Stimulated activated naive B cell treated with anti-CD40 and anti-IgM and Interleukin-4, amounts not matched to agents 10 μg/mL and 1 μg/mL and 100 μg/mL, for 72 hours (primary cell): ENCODE data around the gene ITGB1BP1.
A peak's percentile ranks its signal among the peaks of the same experiment; 100 is the strongest.

Source experiments
- ATAC-seq, 2 donors: fragments of 150-1000 bp; cut with Tn5 transposase; replicated peaks; 2 replicates each; pipeline ENCODE4 v1.10.0; 2021; ENCODE audit warnings: moderate library complexity in 1 of 2
- DNase-seq: peaks from one replicate; pipeline ENCODE4 v3.0.0; 2021
- H3K27ac Mint-ChIP-seq: one replicate; pipeline ENCODE4 v1.8.0; 2022; ENCODE audit warnings: mild to moderate bottlenecking, mixed read lengths
- H3K27me3 Mint-ChIP-seq, 2 donors: one replicate each; pipeline ENCODE4 v1.8.0; 2022; ENCODE audit warnings: mixed read lengths in 2 of 2
- H3K36me3 Mint-ChIP-seq, 2 donors: one replicate each; pipeline ENCODE4 v1.8.0; 2022; ENCODE audit warnings: mixed read lengths in 2 of 2, mild to moderate bottlenecking in 1 of 2
- H3K4me1 Mint-ChIP-seq, 2 donors: one replicate each; pipeline ENCODE4 v1.8.0; 2022; ENCODE audit warnings: mixed read lengths in 2 of 2, mild to moderate bottlenecking in 1 of 2
- H3K4me3 Mint-ChIP-seq, 2 donors: one replicate each; pipeline ENCODE4 v1.8.0; 2022; ENCODE audit warnings: mild to moderate bottlenecking in 2 of 2, mixed read lengths in 2 of 2, moderate library complexity in 1 of 2
- H3K9me3 Mint-ChIP-seq, 2 donors: one replicate each; pipeline ENCODE4 v1.8.0; 2022; ENCODE audit warnings: mixed read lengths in 2 of 2, mild to moderate bottlenecking in 1 of 2

The ITGB1BP1 gene

GRCh38 chr2:9423100-9423921 is at the start of gene ITGB1BP1, which contains the start of gene CPSF3:
ITGB1BP1 (minus strand) TSS chr2:9423528; CDS start chr2:9418697, 4,831 bp downstream.
CPSF3 (plus strand) TSS chr2:9423654; CDS start chr2:9423774, 120 bp downstream.
- DNase-seq (peak; percentile 97), ATAC-seq (peak; percentile 89 to 92)
- H3K4me1 Mint-ChIP-seq, result peaks cover 18 to 28% of the 10 kb centered on the region in 2 donors
- peaks cover 17 to 28% of the 10 kb centered on the region in 2 donors for H3K36me3 Mint-ChIP-seq
- no peaks in the 10 kb centered on the region for H3K27me3 Mint-ChIP-seq
- H3K27ac Mint-ChIP-seq, result peak within 1 kb of the TSS; percentile 99
- no peaks in the 10 kb centered on the region for H3K9me3 Mint-ChIP-seq
- no peak within 1 kb of the TSS for H3K4me3 Mint-ChIP-seq

- Mint-ChIP-seq H3K9me3 (no peaks in the 10 kb centered on the region), H3K27ac (peak overlapping the region; percentile 47), H3K4me1 (peaks cover 19 to 31% of the 10 kb centered on the region in 2 donors), H3K36me3 (peaks cover 30 to 44% of the 10 kb centered on the region in 2 donors), H3K4me3 (no peak overlapping the region), H3K27me3 (no peaks in the 10 kb centered on the region)
- no peak for DNase-seq
- ATAC-seq, result no peak
Measured at GRCh38 chr2:9472511-9472910, 49.2 kb upstream of the ITGB1BP1 start.

GRCh38 chr2:9471206-9471605 is 47.9 kb upstream of the ITGB1BP1 start:
- no peak for ATAC-seq

GRCh38 chr2:9467687-9468086 is 44.4 kb upstream of the ITGB1BP1 start:
- H3K27ac Mint-ChIP-seq, result no peak overlapping the region
- no peak for DNase-seq
- H3K36me3 Mint-ChIP-seq, result peaks cover 34 to 54% of the 10 kb centered on the region in 2 donors

More at GRCh38 chr2:9471206-9471605, 47.9 kb upstream of the ITGB1BP1 start:
- Mint-ChIP-seq H3K36me3 (peaks cover 27 to 43% of the 10 kb centered on the region in 2 donors), H3K27ac (no peak overlapping the region), H3K4me3 (no peak overlapping the region), H3K9me3 (no peaks in the 10 kb centered on the region), H3K4me1 (peaks cover 12 to 19% of the 10 kb centered on the region in 2 donors), H3K27me3 (no peaks in the 10 kb centered on the region)
- DNase-seq, result no peak

GRCh38 chr2:9466147-9466683 is 42.9 kb upstream of the ITGB1BP1 start:
- Mint-ChIP-seq H3K27me3 (no peaks in the 10 kb centered on the region), H3K27ac (no peak overlapping the region), H3K4me3 (no peak overlapping the region), H3K9me3 (no peaks in the 10 kb centered on the region), H3K4me1 (peaks cover 0 to 5% of the 10 kb centered on the region in 2 donors), H3K36me3 (peaks cover 29 to 46% of the 10 kb centered on the region in 2 donors)
- ATAC-seq, result no peak
- no peak for DNase-seq

More at GRCh38 chr2:9467687-9468086, 44.4 kb upstream of the ITGB1BP1 start:
- H3K9me3 Mint-ChIP-seq, result no peaks in the 10 kb centered on the region
- no peaks in the 10 kb centered on the region for H3K27me3 Mint-ChIP-seq
- no peak overlapping the region for H3K4me3 Mint-ChIP-seq
- peaks cover 4 to 10% of the 10 kb centered on the region in 2 donors for H3K4me1 Mint-ChIP-seq
- no peak for ATAC-seq

GRCh38 chr2:9465170-9465569 is 41.8 kb upstream of the ITGB1BP1 start:
- no peak overlapping the region for H3K4me3 Mint-ChIP-seq

GRCh38 chr2:9463698-9464034 is 40.3 kb upstream of the ITGB1BP1 start:
- Mint-ChIP-seq H3K36me3 (peaks cover 33 to 53% of the 10 kb centered on the region in 2 donors), H3K4me3 (no peak overlapping the region), H3K27ac (no peak overlapping the region), H3K27me3 (no peaks in the 10 kb centered on the region), H3K4me1 (peaks cover 0 to 5% of the 10 kb centered on the region in 2 donors), H3K9me3 (no peaks in the 10 kb centered on the region)
- DNase-seq (no peak), ATAC-seq (no peak)

More at GRCh38 chr2:9465170-9465569, 41.8 kb upstream of the ITGB1BP1 start:
- no peaks in the 10 kb centered on the region for H3K9me3 Mint-ChIP-seq
- ATAC-seq (no peak), DNase-seq (no peak)
- no peaks in the 10 kb centered on the region for H3K27me3 Mint-ChIP-seq
- peak overlapping the region; percentile 59 for H3K27ac Mint-ChIP-seq
- peaks cover 0 to 5% of the 10 kb centered on the region in 2 donors for H3K4me1 Mint-ChIP-seq
- peaks cover 31 to 48% of the 10 kb centered on the region in 2 donors for H3K36me3 Mint-ChIP-seq

GRCh38 chr2:9462886-9463697 is 39.8 kb upstream of the ITGB1BP1 start:
- H3K4me1 Mint-ChIP-seq, result peaks cover 0 to 5% of the 10 kb centered on the region in 2 donors
- no peaks in the 10 kb centered on the region for H3K9me3 Mint-ChIP-seq
- no peaks in the 10 kb centered on the region for H3K27me3 Mint-ChIP-seq
- H3K4me3 Mint-ChIP-seq, result no peak overlapping the region
- DNase-seq (no peak), ATAC-seq (no peak)
- H3K36me3 Mint-ChIP-seq, result peaks cover 33 to 50% of the 10 kb centered on the region in 2 donors
- H3K27ac Mint-ChIP-seq, result no peak overlapping the region

GRCh38 chr2:9462313-9462712 is 39.0 kb upstream of the ITGB1BP1 start:
- DNase-seq, result no peak
- H3K36me3 Mint-ChIP-seq, result peaks cover 33 to 50% of the 10 kb centered on the region in 2 donors

GRCh38 chr2:9461079-9461478 is 37.8 kb upstream of the ITGB1BP1 start:
- Mint-ChIP-seq H3K27me3 (no peaks in the 10 kb centered on the region), H3K4me3 (no peak overlapping the region), H3K4me1 (peaks cover 0 to 5% of the 10 kb centered on the region in 2 donors), H3K36me3 (peaks cover 34 to 48% of the 10 kb centered on the region in 2 donors), H3K27ac (no peak overlapping the region), H3K9me3 (no peaks in the 10 kb centered on the region)
- DNase-seq (no peak), ATAC-seq (no peak)

More at GRCh38 chr2:9462313-9462712, 39.0 kb upstream of the ITGB1BP1 start:
- ATAC-seq, result no peak
- peaks cover 0 to 5% of the 10 kb centered on the region in 2 donors for H3K4me1 Mint-ChIP-seq
- H3K27me3 Mint-ChIP-seq, result no peaks in the 10 kb centered on the region
- no peak overlapping the region for H3K27ac Mint-ChIP-seq
- no peaks in the 10 kb centered on the region for H3K9me3 Mint-ChIP-seq
- H3K4me3 Mint-ChIP-seq, result no peak overlapping the region

- no peaks in the 10 kb centered on the region for H3K9me3 Mint-ChIP-seq
- H3K27me3 Mint-ChIP-seq, result no peaks in the 10 kb centered on the region
- H3K4me1 Mint-ChIP-seq, result peaks cover 0 to 5% of the 10 kb centered on the region in 2 donors
- no peak for ATAC-seq
- H3K27ac Mint-ChIP-seq, result no peak overlapping the region
- peaks cover 31 to 45% of the 10 kb centered on the region in 2 donors for H3K36me3 Mint-ChIP-seq
- DNase-seq, result no peak
- no peak overlapping the region for H3K4me3 Mint-ChIP-seq
Measured at GRCh38 chr2:9460441-9461017, 37.2 kb upstream of the ITGB1BP1 start.

- ATAC-seq, result no peak
- no peaks in the 10 kb centered on the region for H3K4me1 Mint-ChIP-seq
- no peak for DNase-seq
- H3K27ac Mint-ChIP-seq, result no peak overlapping the region
- H3K36me3 Mint-ChIP-seq, result peaks cover 33 to 43% of the 10 kb centered on the region in 2 donors
- H3K27me3 Mint-ChIP-seq, result no peaks in the 10 kb centered on the region
- no peaks in the 10 kb centered on the region for H3K9me3 Mint-ChIP-seq
- H3K4me3 Mint-ChIP-seq, result no peak overlapping the region
Measured at GRCh38 chr2:9451231-9451630, 27.9 kb upstream of the ITGB1BP1 start.

- ATAC-seq (no peak), DNase-seq (no peak)
- H3K36me3 Mint-ChIP-seq, result peaks cover 34 to 57% of the 10 kb centered on the region in 2 donors
- H3K9me3 Mint-ChIP-seq, result no peaks in the 10 kb centered on the region
- no peak overlapping the region for H3K27ac Mint-ChIP-seq
- no peaks in the 10 kb centered on the region for H3K4me1 Mint-ChIP-seq
- H3K27me3 Mint-ChIP-seq, result no peaks in the 10 kb centered on the region
- no peak overlapping the region for H3K4me3 Mint-ChIP-seq
Measured at GRCh38 chr2:9445089-9445488, 21.8 kb upstream of the ITGB1BP1 start.

- DNase-seq (no peak), ATAC-seq (no peak)
- Mint-ChIP-seq H3K27ac (no peak overlapping the region), H3K9me3 (no peaks in the 10 kb centered on the region), H3K4me3 (no peak overlapping the region), H3K4me1 (no peaks in the 10 kb centered on the region), H3K27me3 (no peaks in the 10 kb centered on the region), H3K36me3 (peaks cover 27 to 51% of the 10 kb centered on the region in 2 donors)
Measured at GRCh38 chr2:9443526-9443925, 20.2 kb upstream of the ITGB1BP1 start.
